Neutrophil (primary cell): ENCODE data around the gene ANO10.

Source experiments
- H3K27ac ChIP-seq: fragments of 200-600 bp; sonication (generic); 2 replicates; pipeline ENCODE4 v1.5.1; 2016; ENCODE audit warnings: mild to moderate bottlenecking, moderate library complexity
- H3K27me3 ChIP-seq: fragments of 200-600 bp; sonication (generic); 2 replicates; pipeline ENCODE4 v1.6.0; 2016; ENCODE audit warnings: mild to moderate bottlenecking
- H3K36me3 ChIP-seq: fragments of 200-600 bp; sonication (generic); 2 replicates; pipeline ENCODE4 v1.5.1; 2017
- H3K4me1 ChIP-seq, 2 experiments: fragments of 200-600 bp in 1 of 2; sonication (generic) in 1 of 2; 1 replicate in 1 of 2; 2 replicates in 1 of 2; pipeline versions ENCODE4 v1.5.1 to v1.6.1; 2013 to 2016; ENCODE audit warnings: low read depth in 1 of 2, low read length in 1 of 2, mild to moderate bottlenecking in 1 of 2, moderate library complexity in 1 of 2; ENCODE audit not compliant: control insufficient read depth in 1 of 2, insufficient read depth in 1 of 2
- H3K4me3 ChIP-seq, 2 experiments: fragments of 200-600 bp in 1 of 2; sonication (generic) in 1 of 2; 1 replicate in 1 of 2; 2 replicates in 1 of 2; pipeline ENCODE4 v1.5.1; 2013 to 2016; ENCODE audit warnings: low read depth in 1 of 2, low read length in 1 of 2, mild to moderate bottlenecking in 1 of 2, moderate library complexity in 1 of 2
- H3K9me3 ChIP-seq: fragments of 200-600 bp; sonication (generic); 2 replicates; pipeline ENCODE4 v1.5.1; 2016
- TF ChIP-seq, protein P1 (sequence below): fragments of 200-600 bp; sonication (generic); IDR thresholded peaks from 2 replicates; pipeline ENCODE4 v1.5.1; 2016; ENCODE audit warnings: antibody characterized with exemption

The ANO10 gene

DNA sequence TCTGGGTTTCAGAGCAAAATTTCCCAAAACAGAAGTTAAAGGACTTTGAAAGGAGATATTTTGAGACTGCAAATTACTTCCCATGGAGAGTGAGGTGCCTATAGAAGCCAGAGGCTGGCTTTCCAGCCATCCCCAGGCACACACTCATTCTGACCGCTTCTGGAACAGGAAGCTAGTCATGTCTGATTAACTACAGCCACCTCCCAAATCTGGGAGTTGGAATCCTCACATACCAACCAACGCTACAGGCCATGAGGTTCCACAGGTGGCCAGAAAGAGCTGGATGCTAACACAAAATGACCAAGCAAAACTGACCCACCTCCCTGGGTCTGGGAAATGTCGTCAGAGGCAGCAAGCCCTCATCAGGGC lies 248.3 kb downstream of the ANO10 start:
- H3K36me3 ChIP-seq: no peaks in the 10 kb centered on the region
- H3K27ac ChIP-seq: peak overlapping the region; percentile 1
- H3K4me1 ChIP-seq: peaks cover 27 to 32% of the 10 kb centered on the region in 2 experiments
- H3K4me3 ChIP-seq: no peak overlapping the region
- TF ChIP-seq, protein P1, sequence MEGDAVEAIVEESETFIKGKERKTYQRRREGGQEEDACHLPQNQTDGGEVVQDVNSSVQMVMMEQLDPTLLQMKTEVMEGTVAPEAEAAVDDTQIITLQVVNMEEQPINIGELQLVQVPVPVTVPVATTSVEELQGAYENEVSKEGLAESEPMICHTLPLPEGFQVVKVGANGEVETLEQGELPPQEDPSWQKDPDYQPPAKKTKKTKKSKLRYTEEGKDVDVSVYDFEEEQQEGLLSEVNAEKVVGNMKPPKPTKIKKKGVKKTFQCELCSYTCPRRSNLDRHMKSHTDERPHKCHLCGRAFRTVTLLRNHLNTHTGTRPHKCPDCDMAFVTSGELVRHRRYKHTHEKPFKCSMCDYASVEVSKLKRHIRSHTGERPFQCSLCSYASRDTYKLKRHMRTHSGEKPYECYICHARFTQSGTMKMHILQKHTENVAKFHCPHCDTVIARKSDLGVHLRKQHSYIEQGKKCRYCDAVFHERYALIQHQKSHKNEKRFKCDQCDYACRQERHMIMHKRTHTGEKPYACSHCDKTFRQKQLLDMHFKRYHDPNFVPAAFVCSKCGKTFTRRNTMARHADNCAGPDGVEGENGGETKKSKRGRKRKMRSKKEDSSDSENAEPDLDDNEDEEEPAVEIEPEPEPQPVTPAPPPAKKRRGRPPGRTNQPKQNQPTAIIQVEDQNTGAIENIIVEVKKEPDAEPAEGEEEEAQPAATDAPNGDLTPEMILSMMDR: no peak
- no peaks in the 10 kb centered on the region for H3K9me3 ChIP-seq
- H3K27me3 ChIP-seq: no peaks in the 10 kb centered on the region

DNA sequence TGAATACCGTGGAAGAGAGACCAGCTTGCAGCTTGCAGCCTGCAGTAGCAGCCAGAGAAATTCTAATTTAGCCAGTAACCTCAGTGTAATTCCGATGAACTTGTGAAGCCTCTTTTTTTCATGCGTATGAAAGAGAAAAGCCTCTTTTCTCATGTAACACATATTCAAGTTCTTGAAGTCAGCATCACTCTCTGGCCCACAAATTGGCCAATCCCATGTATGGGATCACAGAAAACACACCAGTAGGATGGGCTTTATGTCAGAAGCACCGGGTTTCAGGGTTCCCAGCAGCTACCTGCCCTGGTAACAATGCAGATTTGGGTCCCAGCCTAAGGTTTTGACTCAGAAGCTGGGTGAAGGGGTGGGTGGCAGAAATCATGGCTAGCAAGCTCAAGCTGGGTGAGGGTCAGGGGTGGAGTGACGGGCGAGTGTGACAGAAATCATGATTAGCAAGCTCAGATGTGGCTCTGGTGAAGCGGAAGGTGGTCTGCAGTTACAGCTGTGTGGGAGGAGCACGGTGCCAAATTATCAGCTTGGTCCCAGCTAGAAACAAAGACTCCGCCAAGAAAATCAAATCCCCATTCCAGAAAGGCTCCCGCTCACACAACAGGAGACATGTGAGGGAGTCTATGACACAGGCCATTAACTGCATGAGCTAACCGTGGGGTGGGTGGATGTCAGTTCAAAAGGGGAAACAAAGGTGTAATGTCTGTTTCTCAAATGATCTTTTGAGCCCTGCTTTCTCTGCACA lies 248.8 kb downstream of the ANO10 start:
- H3K9me3 ChIP-seq: no peaks in the 10 kb centered on the region
- no peaks in the 10 kb centered on the region for H3K27me3 ChIP-seq
- H3K4me1 ChIP-seq: peaks cover 21 to 26% of the 10 kb centered on the region in 2 experiments
- no peaks in the 10 kb centered on the region for H3K36me3 ChIP-seq
- peak overlapping the region; percentile 1 for H3K27ac ChIP-seq
- TF ChIP-seq, protein P1: no peak
- H3K4me3 ChIP-seq: no peak overlapping the region

DNA sequence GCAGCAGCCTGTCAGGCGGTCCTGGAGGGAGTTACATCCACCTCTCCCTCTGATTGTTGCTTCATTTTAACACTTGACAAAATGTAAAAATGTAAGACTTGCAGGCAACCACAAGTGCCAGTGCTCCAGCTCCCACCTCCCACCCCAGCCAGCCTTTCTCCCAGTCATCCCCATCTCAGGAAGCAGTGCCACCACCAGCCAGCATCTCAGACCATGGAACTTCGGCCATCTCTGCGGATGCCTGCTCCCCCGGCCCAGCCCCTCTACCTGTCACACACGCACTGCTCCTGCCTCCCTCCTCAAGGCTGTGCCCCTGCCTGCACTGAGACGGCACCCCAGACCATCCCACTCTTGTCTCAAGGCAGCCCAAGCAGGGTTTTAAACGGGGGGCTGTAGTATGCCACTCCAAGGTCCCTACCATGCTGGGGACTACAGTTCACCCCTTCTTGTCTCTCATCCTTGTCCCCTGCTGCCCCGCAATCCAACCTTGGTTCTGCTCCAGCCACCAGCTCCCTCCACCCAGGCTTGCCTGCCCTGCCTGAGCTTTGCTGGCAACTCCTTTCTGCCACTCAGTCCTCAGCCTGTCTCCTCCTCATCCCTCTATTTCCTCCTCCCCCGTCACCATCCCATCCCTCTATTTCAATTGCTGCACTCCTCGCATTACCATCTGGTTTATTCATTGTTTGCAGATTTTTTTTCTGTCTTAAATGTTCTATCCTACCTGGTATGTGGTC lies 249.6 kb downstream of the ANO10 start:
- Histone ChIP-seq H3K36me3 (peaks cover under 1% of the 10 kb centered on the region), H3K27ac (peak overlapping the region; percentile 93), H3K27me3 (no peaks in the 10 kb centered on the region), H3K4me3 (no peak overlapping the region), H3K9me3 (no peaks in the 10 kb centered on the region), H3K4me1 (peaks cover 19 to 22% of the 10 kb centered on the region in 2 experiments)
- TF ChIP-seq, protein P1: no peak

DNA sequence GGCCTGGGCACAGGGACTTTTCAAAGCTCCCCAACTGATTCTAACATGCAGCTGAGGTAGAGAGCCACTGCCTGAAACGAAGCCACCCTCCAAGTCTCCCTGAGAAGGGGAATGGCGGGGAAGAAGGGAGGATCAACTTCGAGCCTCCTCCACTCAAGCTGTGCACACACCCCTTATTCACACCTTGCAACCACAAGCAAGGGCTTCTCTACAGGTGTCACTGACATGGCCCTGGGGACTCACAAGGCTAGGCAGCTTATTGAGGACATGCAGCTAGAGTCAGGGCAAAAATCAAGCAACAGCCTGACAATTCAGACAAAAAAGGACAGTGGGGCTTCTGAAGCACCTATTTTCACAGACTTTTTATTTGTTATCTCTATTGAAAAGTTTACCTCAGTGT lies 250.3 kb downstream of the ANO10 start:
- no peak overlapping the region for H3K4me3 ChIP-seq
- peaks cover 19 to 22% of the 10 kb centered on the region in 2 experiments for H3K4me1 ChIP-seq
- H3K36me3 ChIP-seq: peaks cover 7% of the 10 kb centered on the region
- H3K27me3 ChIP-seq: no peaks in the 10 kb centered on the region
- H3K9me3 ChIP-seq: no peaks in the 10 kb centered on the region
- H3K27ac ChIP-seq: peak overlapping the region; percentile 93
- TF ChIP-seq, protein P1: no peak

DNA sequence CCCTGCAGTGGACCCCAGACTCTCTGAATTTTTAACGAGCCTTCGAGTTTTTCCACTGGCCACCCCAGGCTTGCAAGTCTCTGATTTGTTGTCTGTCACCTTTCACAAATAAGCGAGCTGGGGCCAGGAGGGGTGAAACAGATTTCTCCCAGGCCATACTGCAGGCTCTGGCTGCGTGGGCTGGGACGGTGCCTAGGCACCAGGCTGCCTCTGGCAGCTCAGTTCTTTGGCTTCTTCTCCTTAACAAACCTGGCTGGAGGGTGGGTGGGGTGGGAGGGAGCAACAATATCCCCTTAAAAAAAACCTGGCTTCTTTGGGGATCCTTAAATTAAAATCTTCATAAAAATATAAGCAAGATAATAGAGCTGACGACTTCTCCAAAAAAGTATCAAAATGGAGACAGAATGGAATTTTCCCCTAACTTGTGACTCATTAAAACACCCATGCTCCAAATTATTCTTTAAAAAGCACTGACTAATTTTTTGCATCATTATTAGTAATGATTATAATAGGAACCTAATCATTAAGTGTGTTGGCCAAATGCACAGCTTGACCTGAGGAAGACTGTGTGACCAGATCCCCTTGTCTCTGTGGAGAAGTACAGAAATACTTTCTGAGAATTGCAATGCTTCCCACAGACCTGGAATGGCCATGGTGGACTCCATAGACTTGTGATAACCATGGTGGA lies 251.4 kb downstream of the ANO10 start:
- Histone ChIP-seq H3K36me3 (peaks cover 18% of the 10 kb centered on the region), H3K4me3 (peak overlapping the region in 1 of 2 experiments; percentile 29), H3K27me3 (no peaks in the 10 kb centered on the region), H3K9me3 (no peaks in the 10 kb centered on the region), H3K27ac (peak overlapping the region; percentile 93), H3K4me1 (peaks cover 19 to 22% of the 10 kb centered on the region in 2 experiments)
- TF ChIP-seq, protein P1: no peak
